GDM1 (cell line): ENCODE data around the gene C22orf39.
"Not testable (repeated sequence)": the region's sequence is repeated elsewhere in the genome, so short reads cannot be mapped to it uniquely, and the experiment has no call there.

ENCODE experiments used
- DNase-seq: peaks from one replicate; lab custom pipeline; 2025; lab: John Stamatoyannopoulos, UW

The C22orf39 gene

DNA sequence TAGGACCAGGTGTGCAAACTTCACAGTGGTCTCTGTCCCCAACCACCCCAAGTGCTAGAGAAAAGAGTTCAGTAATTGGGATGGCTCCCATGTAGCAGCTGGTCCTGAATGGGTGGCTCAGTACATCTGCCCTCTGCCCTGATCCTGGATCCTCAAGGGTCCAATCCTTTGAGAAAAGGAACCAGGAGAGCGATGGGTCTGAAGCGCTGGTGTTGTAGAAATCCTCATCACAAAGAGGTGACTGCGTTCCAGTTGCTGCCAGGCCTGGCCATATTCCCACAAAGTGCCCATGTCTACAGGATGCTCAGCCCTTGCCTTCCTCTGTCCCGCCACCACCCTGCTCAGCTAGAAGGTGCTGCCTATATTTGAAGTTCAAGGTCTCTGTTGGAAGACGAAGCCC is 6.2 kb upstream of the C22orf39 start:
- DNase-seq, result no peak

DNA sequence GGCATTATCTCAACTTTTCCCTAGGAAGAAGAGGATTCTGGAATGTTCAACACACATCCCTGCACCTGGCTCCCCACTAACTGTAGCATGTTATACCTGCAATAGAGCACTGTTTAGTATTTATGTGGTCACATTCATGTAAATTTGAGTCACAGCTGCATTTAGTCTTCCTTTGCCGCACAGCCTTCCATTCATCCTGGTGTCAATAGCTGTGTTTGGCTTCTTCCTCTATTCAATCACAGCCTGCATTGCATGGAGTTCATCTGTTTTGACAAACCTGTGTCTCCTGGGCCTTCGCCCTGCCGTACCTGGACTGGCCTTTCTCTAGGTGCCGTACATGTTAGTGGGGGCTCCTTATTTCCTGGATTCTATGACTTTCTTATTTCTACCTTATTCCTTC is 4.1 kb upstream of the C22orf39 start:
- no peak for DNase-seq

DNA sequence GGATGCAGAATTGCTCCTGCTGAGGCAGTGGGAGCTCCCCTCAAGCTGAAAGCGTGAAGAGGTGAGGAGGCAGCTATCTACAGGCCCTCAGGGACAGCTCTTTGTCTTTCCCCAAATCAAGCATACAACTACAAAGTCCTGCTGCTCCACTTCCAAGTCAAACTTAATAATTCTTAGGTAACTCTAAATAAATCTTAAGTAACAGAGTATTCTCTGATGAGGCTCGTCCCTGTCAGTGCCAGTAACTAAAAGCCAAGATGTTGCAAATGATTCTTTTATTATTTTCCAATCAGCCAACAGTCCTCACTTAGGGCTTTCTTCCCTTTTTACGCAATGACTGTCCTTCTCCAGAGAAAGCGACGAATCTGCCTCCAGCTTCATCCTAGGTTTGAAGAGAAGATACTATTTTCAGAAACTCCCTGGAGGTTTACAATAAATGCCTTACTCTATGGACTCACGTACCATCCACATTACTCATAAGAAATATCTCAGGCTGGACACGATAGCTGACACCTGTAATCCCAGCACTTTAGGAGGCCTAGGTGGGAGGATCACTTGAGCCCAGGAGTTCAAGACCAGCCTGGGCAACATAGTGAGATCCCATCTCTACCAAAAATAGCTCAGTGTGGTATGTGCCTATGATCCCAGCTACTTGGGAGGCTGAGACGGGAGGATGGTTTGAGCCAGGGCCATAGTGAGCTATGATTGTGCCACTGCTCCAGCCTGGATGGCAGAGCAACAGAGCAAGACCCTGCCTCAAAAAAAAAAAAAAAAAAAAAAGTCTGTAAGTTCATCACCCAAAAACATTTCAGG is 3.1 kb upstream of the C22orf39 start:
- no peak for DNase-seq

DNA sequence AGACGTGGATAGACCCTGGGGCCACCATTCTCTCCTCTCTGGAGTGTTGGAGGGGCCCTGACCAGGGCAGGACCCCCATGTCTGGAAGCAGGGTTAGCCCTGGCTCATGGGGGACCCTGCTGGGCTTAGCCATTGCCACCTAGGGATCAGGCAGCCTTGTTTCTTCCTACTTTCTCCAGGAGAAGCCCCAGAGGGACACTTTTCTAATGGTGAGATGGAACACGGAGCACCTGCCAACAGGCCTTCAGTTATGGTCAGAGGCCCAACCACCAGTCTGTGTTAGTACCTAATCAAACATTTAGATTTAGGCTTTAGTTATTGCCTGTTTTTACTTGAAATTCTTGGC is 1.9 kb upstream of the C22orf39 start:
- DNase-seq, result no peak

DNA sequence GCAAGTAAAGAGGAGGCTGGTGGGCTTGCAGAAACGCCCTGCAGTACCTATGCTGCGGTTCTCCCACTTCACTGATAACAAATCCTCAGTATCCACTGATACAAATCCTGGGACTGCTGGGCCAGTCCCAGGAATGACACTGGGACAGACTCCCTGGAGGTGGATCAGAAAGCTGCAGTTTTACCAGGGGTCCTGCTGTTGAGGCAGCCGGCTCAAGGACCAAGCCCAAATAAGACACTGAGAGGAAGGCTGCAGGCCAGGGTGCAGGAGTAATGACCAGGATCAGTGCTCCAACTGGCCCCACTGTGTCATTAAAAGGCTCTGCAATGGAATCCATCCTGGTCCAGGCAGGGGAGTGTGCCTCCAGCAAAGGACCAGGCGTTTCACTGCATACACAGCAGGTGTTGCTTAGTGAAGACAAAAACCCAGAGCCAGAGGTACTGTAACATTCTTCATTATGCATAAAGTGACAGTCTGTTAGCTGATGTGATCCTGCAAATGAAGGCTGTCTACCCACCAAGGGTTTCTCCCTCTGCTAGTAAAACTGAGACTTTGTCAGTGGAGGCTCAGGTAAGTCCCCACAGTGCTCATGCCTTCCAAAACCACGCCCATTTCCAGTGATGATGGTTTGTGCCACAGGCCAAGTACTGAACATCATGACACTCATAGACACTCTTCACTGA is 1.4 kb upstream of the C22orf39 start:
- DNase-seq, result no peak

DNA sequence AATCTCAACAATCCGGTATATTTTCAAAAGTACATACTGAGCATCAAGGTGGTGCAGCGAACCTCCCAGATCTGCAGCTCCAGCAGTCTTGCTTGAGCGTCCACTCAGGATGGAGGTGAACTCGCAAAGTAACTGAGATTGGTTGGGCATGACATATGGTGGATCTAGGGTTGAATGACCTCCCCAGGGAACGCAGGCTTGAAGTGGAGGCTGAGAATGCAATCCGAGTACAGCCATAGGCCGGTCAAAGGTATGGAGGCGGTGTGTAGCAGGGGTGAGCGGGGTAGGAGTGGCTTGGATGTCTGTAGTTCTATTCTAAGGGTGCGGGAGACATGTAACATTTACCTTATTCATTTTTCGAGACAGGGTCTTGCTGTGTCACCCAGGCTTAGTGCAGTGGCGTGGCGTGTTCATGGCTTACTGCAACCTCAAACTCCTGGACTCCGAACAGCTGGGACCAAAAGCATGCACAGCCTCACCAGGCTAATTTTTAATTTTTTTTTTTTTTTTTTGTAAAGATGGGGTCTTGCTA is 631 bp upstream of the C22orf39 start:
- DNase-seq, result no peak

DNA sequence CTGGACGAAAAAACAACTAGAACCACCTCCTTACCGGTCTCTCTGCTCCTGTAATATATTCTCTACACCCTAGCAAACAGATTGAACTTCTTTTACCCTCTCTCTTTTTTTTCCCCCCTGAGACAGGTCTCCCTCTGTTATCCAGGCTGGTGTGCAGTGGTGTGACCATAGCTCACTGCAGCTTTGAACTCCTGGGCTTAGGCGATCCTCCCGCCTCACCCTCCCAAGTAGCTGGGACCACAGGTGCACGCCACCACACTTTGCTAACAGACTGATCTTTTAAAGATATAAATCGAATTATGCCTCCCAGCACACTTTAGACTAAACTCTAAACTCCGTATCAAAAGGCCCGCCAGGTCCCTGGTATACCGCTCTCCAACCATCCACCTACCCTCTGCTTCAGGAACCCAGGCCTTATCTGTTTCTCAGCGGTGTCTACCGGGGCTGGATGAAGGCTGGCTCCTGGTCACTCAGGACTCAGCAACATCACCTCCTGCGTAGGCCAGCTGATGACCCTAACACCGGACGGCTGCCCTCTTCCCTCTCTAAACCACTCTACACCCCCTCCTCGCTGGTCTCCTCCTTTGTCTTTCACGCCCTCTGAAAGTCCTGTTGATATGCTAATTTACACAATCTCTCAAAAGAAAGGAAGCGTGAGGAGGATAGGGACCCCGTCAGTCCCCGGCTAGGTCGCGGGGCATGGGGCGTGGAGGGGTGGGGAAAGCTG is 745 bp downstream of the C22orf39 start:
- no peak for DNase-seq

DNA sequence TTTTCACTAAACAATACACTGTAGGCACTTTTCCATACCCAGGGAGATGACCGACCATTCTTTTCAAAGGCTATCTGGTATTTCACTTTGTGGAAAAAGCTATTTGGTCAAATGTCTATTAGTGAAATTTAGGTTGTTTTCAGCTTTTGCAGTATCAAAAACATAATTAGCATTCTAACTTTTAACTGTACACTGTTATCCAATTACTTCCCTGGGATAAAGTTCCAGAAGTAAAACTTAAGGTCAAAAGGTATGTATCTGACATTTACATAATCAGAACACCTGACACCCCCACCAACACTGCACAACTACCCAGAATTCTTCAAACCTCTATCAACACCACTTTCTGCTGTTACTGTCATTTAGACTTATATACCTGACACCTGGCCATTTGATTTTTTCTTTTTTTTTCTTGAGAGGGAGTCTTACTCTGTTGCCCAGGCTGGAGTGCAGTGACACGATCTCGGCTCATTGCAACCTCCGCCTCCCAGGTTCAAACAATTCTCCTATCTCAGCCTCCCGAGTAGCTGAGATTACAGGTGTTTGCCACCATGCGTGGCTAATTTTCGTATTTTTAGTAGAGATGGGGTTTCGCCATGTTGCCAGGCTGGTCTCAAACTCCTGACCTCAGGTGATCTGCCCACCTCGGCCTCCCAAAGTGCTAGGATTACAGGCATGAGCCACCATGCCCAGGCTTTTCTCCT is 2.1 kb downstream of the C22orf39 start:
- DNase-seq, result not testable (repeated sequence)

DNA sequence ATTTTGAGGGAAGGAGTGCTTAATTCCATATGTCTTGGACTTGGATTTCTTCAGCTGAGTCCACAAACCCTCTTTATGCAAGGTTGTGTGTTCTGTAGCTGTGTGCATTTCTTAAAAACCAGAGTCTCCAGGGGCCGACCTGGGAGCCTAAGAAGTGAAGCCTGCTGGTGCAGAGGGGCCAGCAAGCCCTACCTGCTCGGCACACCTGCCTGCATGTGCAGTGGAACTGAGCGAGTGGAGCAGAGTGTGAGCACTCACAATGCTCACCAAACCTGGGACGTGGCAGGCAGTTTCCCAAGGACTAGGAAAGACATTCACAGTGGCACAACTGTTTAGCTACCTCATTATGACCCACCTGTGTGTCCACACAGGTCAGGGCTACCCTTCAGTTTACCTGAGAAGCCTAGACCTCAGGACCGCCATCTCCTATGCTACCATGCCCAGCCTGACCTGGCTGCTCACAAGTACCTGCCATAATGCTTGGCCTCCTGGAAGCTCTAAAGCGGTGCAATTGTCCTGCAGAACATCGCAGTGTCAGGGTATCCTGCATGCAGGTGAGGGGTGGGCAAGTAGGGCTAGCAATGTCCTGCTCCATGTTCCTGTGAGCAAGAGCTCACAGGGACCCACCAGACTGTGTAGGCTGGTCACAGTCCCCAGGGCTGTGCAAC is 3.8 kb downstream of the C22orf39 start:
- DNase-seq, result no peak

DNA sequence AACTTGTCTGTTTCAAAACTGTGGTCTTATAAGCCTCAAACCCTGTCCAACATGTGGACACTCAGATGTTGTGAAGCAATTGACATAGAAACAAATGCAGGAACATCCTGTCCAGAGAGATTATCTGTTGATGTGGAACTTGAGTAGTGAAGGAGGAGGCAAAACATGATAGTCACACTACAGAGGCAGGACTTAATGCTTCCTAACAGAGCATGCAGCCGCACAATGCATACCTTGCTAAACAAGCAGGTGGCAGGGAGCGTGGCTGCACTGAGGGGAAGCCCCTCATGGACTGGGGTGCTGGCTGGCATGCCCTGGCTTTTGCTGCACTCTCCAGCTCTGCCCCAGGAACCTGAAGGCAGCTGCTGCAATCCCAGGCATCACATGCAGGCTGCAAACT is 5.3 kb downstream of the C22orf39 start:
- DNase-seq, result no peak

DNA sequence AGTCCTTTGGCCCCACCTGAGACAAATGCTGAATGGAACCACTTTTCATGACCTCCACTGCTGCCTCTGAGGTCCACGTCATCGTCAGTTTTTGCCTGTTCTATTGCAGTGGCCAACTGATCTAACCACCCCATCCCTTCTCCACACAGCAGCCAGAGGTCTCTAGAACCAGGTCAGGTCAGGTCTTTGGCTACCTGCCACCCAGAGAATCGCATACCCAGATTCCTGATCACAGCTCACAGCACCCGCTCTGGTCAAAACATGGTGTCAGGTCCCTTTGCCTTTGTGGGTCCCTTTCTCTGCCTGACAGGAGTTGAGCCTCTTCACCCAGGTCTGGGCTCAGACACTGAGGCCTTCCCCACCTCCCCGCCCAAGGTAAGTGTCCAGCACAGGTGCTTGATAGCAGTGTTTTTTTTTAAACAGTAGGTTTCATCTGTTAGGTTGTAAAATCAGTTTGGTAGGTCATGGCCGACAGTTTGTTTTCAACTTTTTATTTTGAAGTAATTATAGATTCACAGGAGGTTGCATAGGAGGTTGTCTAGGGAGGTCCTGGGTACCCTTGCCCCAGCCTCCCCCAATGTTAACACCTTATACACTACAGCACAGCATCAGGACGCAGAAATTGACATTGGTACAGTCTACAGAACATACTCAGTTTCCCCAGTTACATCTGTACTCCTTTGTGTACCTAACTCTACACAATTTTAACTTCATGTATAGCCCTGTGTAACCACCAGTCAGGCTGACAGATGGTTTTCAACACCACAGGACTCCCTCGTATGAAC is 6.9 kb downstream of the C22orf39 start:
- no peak for DNase-seq

DNA sequence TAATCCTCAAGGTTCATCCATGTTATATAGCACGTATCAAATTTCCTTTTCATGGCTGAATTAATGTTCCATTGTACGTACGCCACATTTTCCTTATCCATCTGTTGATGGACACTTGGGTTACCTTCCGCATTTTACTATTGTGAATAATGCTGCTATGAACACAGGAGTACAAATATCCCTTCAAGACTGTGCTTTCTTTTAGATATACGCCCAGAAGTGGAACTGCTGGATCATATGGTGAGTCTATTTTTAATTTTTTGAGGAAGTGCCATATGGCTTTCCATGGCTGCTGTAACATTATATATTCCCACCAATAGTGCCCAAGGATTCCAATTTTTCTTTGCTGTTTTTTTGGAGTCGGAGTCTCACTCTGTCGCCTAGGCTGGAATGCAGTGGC is 9.2 kb downstream of the C22orf39 start:
- DNase-seq, result no peak

DNA sequence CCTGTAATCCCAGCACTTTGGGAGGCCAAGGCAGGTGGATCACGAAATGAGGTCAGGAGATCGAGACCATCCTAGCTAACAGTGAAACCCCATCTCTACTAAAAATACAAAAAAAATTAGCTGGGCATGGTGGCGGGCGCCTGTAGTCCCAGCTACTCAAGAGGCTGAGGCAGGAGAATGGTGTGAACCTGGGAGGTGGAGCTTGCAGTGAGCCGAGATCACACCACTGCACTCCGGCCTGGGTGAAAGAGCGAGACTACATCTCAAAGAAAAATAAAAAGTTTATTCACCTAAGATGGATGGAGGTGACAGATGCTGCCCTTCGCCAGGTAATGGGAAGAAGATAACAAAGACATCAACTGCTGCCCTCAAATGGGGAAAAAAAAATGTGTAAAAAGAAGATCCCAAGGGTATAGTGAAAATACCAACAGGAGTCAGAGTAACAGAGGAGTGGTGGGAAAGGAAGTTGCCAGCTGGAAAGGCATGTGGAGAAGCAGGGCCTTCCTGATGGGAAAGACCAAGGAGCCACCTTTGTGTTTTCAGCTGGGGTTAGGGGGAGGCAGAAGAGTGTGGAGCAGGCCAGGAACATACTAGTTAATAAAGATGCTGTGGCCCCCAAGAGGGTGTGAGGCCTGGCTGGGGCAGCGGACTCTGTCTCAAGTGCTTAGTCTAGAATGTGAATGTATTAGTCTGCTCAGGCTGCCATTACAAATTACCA is 10.9 kb downstream of the C22orf39 start:
- not testable (repeated sequence) for DNase-seq

DNA sequence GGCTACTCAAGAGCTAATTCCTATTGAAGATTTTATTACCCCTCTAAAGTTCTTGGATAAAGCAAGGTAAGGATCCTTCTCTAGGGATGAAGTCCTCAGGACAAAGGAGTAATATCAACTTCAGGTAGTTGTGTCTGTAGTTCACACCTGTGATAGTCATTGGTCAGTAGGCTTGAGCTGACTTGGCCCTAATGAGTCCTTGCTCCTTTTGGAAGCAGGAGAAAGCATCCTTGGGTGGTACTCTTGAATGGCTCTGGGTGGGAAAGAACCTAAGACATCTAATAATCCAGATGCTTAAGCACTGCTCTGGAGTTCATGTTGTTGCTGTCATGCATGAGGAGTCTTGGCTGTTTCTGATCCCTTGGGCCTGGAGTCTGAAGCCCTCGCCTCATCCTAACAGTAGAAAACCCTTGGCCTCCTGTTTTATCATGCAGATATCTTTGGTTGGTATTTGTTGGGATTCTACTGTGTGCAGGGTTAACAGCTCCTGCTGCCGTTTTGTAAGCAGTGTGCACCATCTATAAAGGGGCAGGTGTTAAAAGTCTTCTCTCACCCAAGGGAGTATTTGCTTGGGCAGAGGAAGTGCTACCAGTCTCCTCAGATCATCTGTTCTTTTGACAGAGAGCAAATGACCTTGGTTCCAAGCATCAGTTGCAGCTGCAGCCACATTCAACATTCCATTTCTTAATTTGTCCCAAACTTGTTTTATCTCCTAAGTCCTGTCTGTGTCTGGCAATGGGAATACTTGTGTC is 12.5 kb downstream of the C22orf39 start:
- DNase-seq, result no peak

DNA sequence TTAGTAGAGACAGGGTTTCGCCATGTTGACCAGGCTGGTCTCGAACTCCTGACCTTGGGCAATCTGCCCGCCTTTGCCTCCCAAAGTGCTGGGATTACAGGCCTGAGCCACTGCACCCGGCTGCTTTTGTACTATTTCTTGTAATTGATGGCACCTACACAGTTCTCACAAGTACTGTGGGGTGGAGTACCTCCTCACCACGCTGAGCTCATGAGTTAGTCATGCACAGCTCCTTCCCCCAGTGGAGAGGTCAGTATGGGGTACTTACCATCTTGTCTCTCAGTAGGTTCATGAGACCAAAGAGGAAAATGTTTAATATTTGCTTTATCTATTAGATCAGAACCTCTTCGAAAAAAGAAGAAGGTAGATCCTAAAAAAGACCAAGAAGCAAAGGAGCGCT is 13.1 kb downstream of the C22orf39 start:
- DNase-seq, result no peak

DNA sequence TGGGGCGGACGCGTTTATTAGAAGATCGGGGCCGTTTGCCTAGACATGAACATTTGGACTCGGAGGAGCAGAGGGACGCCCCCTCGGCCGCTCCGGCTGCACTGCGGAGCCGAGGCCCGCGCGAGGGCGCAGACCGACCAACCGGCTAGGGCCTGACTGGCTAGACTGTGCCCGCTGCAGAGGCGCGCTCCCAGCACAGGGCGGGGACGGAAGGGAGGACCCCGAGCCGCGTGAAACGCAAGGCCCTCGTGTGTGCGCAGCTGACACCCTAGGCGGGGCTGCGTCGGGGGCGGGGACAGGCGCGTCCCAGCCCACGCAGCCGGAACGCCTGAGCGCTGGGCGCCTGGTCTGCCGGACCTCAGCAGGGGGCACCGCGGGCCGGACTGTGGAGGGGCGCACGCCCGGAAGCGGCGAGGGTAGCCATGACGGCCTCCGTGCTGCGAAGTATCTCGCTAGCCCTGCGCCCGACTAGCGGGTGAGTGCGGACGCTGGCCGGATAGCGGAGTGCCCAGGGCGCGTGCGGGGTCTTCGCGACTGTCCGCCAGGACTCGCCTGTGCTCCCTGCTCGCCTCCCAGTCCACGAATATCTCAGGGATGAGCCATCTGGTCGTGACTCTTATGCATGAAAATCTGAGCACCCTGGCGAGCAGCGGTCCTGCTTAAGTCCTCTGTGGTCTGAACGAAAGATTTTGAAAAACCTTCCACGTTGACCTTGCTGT is 15.2 kb downstream of the C22orf39 start, which contains the start of gene MRPL40:
Gene MRPL40 (plus strand): TSS at position 413 of the 719 bp plus-strand sequence. CDS start 10 bp downstream, at position 423.
- peak; percentile 94 for DNase-seq

DNA sequence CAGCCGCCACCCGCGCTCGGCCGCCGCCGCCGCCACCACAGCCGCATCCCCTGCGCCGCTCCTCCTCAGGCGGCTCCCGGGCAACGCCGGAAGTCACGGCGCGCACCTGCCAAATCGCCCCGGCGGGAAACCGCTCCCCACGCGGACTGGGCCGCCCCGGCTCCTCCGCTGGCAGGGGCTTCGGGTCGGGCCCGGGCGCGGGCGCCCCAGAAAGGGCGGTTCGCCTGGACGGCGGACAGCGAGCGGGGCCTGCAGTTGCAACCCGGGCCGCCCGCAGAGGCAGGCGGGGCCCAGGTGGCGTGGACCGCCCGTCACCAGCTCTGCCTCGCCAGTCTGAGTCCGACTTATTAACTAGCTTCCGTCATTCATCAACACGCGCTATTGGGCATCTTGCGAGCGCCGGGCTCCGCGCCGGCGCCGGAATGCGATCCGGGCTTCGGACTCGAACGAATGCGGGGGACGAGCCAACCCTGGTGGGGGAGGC is 15.8 kb downstream of the C22orf39 start, which contains the start of gene HIRA:
Gene HIRA (minus strand): TSS at position 85 of the 484 bp plus-strand sequence. CDS start 257 bp downstream, outside the sequence.
- peak; percentile 66 for DNase-seq

DNA sequence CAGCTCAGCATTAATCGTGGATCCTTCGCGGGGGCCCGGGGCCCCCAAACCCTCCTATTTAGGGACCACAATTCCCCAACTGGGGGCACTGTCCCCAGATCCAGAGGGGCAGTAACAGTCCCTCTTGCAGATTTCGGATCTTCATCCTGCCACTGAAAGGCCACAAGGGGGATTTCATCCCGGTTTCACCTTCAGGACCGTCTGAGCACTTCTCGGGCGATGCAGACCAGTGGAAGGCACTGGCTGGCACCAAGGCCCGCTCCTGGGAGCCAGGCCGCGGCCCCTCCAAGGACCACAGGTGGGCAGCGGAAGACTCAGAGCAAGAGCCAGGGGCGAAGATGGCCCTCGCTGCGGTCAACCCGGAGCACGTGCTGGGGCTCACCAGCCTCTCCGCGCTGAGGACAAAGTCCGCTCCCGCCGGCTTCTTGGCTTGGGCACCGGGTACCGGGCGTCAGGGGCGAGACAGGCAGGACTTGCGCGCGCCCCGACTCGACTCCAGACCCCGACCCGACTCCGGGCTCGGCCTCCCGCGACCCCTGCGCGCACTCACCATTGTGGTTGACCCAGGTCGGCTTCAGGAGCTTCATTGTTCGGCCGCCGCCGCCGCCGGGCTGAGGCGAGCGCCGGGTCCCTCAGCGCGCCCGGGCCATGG is 16.5 kb downstream of the C22orf39 start:
- DNase-seq, result no peak
